Neural cell (in vitro differentiated cells): ENCODE results near the gene NTMT1.

Experiments used
- CTCF ChIP-seq: fragments of 450-650 bp; IDR thresholded peaks from 2 replicates; pipeline ENCODE4 v1.5.1; 2014; ENCODE audit warnings: antibody characterized with exemption, mild to moderate bottlenecking, moderate library complexity; ENCODE audit not compliant: poor library complexity, severe bottlenecking
- EP300 ChIP-seq: fragments of 450-650 bp; conservative IDR thresholded peaks from 2 replicates; pipeline ENCODE4 v1.6.1; 2014; ENCODE audit warnings: antibody characterized with exemption, mild to moderate bottlenecking, moderate library complexity; ENCODE audit not compliant: poor library complexity, severe bottlenecking

- TF ChIP-seq CTCF = no peak
- no peak for TF ChIP-seq EP300
Observed at GRCh38 chr9:129604056-129604765, 21.8 kb upstream of the NTMT1 start.
